GM18498 (cell line): ENCODE data around the gene LILRA1.
"Not testable (repeated sequence)": the region's sequence is repeated elsewhere in the genome, so short reads cannot be mapped to it uniquely, and the experiment has no call there.

Experiments
- ATAC-seq: cut with Tn5 transposase; IDR thresholded peaks from one replicate; pipeline ENCODE4 v1.9.1; 2021; ENCODE audit warnings: mild to moderate bottlenecking, moderate library complexity; ENCODE audit not compliant: unreplicated experiment

The LILRA1 gene

DNA sequence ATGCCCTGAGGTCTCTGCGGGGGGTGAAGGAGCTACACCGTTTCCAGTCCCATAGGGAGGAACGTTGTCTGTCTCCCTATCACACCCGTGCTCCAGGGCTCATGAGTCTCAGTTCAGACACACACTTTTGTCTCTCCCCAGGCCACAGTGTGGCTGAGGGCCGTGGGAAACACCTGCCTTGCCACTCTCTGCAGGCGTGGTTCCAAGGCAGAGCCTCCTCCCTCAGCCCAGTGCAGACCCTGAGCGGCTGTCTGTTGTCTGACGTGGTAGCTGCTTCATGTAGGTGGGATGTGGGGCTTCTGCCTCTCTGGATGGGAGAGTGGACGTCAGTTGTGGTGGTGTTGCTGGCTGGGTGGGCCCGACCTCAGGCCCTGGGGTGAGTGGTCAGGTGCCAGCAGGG is 30.8 kb downstream of the LILRA1 start:
- peak; percentile 33 for ATAC-seq

DNA sequence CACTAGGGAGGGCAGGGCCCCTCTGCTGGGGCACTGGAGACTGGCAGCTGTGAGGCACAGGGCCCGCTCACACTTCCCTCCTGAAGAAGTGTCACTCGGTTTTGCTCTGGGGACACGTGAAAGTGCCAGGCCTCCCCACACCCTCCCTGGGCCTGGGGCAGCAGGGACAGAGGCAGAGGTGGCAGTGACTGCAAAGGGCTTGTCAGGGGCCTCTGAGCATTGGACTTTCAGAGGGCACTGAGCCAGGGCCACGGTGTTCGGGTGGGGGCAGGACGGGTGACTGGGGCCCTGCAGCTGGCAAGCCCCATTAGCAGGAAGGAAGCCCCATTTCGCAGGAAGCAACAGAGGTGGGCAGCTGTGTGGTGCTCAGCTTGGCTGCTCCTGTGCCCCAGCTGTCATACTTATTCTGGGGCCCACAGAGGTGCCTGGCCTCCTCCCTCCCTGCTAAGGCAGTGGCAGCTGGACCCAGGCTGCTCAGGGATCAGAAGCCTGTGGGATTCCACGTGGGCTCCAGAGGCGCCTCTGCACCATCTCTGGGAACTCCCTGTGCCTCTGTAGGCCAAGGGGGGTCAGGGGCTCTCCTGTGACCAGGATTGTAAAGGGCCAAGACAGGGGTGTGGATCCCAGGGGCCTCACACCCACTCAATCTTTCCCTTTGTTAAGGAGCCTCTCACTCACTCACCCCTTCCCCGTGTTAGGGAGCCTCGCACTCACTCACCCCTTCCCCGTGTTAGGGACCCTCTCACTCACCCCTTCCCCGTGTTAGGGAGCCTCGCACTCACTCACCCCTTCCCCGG is 31.7 kb downstream of the LILRA1 start:
- ATAC-seq: peak; percentile 52

DNA sequence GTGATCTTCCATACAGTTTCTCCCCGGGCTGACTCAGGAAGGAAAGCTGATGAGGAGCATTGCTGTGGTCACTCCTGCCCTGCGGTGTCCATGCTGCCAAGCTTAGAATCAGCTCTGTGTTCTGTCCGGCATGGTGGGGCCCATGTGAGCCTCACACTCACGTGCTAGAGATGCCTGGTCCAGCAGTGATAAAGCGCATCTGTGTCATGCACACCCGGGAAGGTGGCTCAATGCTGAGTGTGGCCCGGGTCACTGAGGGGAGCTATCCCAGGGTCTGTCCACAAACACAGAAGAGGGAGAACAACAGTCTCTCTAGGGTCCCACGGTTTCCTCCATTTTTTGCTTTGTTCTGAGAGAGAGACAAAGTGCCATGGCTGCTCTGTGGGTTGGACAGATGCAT is 33.3 kb downstream of the LILRA1 start:
- no peak for ATAC-seq

DNA sequence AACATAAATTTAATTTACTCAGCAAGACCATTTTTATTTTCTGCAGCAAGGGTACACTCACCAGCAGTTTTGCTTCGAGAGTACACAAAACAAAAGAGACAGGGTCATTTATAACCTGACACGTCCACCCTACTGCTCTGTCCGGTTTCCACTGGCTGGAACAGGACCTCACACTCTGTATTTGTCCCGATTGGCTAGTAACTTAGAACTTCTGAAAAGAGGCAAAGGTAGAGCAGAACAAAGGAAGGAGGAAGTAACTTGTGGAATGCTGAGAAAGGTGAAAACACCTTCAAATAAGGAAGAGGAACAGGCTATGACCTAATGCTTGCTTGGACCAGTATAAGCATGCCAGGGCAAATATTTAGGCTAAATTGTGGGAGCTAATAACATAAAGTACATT is 34.5 kb downstream of the LILRA1 start:
- not testable (repeated sequence) for ATAC-seq

DNA sequence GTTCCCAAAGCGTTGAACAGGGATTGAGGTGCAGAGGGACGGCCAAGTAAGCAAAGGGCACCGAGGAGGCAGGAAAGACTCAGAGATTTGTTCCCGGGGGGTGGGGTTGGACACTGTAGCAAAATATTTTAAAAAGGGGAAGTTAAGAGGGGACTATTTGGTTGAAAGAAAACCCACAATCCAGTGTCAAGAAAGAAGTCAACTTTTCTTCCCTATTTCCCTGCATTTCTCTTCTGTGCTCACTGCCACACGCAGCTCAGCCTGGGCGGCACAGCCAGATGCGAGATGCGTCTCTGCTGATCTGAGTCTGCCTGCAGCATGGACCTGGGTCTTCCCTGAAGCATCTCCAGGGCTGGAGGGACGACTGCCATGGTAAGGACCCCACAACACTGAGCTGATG is 36.8 kb downstream of the LILRA1 start, which contains the start of gene LILRB1:
Gene LILRB1, plus strand, starts transcription at position 223 of the 400 bp plus-strand sequence. CDS start 590 bp downstream, outside the sequence.
- not testable (repeated sequence) for ATAC-seq

DNA sequence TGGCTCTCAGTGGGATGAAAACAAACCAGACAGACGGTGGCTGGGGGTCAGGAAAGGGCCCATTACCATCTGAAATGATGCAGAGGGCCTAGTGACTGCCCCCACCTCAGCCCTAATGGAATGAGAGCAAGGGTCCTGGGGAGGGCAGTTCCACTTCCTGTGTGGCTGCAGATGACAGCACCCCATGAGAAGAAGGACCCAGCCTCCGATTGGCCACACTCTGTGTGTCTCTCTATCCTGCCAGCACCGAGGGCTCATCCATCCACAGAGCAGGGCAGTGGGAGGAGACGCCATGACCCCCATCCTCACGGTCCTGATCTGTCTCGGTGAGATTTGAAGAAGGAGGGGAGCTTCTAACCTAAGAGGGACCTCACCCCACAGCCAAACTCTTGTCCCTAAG is 37.4 kb downstream of the LILRA1 start:
- no peak for ATAC-seq

DNA sequence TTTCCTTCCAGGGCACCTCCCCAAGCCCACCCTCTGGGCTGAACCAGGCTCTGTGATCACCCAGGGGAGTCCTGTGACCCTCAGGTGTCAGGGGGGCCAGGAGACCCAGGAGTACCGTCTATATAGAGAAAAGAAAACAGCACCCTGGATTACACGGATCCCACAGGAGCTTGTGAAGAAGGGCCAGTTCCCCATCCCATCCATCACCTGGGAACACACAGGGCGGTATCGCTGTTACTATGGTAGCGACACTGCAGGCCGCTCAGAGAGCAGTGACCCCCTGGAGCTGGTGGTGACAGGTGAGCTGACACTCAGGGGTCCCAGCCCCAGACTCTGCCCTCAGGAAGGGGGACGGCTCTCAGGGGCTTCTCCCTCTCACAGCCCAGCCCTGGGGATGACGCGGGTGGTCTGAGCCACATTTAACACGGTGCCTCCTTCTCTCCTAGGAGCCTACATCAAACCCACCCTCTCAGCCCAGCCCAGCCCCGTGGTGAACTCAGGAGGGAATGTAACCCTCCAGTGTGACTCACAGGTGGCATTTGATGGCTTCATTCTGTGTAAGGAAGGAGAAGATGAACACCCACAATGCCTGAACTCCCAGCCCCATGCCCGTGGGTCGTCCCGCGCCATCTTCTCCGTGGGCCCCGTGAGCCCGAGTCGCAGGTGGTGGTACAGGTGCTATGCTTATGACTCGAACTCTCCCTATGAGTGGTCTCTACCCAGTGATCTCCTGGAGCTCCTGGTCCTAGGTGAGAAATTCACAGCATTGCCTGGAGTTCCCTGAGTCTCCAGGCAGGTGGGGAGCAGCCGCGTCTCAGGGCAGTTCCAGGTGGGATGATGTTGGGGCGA is 38.3 kb downstream of the LILRA1 start:
- ATAC-seq: not testable (repeated sequence)

DNA sequence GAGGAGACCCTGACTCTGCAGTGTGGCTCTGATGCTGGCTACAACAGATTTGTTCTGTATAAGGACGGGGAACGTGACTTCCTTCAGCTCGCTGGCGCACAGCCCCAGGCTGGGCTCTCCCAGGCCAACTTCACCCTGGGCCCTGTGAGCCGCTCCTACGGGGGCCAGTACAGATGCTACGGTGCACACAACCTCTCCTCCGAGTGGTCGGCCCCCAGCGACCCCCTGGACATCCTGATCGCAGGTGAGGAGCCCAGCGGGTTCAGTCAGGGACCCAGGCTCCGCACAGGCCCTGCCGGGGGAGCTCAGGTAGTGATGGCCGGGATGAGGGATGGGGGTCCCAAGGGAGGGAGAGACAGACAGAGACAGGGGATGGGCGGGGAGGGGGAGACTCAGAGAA is 39.1 kb downstream of the LILRA1 start:
- ATAC-seq: not testable (repeated sequence)

DNA sequence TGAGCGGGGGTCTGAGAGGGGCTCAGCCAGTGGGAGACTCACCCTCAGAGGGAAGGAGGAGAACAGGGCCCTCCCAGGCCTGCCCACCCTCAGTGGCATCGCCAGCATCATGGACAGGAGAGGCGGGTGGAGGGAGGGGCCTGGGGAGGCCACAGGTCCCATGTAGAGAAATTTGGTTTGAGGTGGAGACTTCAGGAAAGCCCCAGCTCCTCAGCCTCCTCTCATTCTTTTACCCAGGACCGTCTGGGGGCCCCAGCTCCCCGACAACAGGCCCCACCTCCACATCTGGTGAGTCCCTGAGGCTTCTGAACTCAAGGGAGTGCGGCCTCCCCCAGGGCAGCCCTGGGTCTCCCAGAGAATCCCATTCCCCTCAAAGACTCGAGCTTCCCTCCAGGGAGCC is 40.0 kb downstream of the LILRA1 start:
- no peak for ATAC-seq

DNA sequence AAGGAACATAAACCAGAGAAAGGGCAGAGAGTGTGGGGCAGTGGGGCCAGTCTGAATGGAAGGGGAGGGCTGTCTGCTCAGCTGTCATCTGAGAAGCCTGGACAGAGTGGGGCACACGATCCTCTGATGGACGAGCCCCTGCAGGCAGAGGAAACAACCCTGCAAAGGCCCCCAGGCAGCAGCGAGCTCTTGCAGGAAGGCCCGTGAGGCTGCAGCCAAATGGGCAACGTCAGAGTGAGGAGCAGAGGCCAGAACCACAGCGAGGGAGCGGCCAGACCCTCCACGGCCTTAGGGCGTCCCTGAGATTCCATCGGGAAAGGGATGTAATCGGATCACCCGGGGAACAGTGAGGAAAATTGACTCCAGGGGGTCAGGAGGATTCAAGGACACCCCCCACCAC is 42.6 kb downstream of the LILRA1 start:
- ATAC-seq: not testable (repeated sequence)

DNA sequence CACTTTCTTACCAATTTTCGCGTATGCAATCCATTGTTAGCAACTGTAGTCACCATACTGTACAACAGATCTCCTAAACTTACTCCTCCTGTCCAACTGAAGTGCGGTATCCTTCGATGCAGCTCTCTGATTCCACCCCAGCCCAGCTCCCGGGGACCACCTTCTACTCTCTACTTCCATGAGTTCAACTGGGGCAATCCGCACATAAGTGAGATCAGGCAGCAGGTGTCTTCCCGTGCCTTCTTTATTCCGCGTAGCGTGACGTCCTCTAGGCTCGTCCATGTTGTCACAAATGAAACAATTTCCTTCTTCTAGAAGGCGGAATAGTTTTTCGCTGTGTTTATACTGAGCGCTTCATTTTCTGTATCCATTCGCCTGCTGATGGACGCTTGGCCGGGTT is 45.3 kb downstream of the LILRA1 start:
- no peak for ATAC-seq

DNA sequence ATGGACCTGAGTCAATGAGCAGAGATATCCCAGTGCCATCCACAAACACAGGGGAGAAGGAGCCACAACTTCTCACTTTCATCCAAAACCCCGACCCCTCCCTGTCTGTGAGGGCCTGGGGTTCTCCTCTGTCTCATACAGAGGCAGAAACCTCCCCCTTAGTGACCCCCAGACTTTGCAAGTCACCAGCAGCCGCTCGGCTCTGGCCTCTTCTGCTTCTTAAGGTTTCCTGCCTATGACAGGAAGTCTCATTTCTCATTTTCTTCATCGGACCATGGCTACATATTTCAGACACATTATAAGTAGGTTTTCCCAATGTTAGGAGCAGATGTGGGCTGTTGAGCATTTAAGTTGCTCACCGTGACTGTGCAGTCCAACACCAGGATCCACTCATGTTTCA is 49.5 kb downstream of the LILRA1 start:
- not testable (repeated sequence) for ATAC-seq

DNA sequence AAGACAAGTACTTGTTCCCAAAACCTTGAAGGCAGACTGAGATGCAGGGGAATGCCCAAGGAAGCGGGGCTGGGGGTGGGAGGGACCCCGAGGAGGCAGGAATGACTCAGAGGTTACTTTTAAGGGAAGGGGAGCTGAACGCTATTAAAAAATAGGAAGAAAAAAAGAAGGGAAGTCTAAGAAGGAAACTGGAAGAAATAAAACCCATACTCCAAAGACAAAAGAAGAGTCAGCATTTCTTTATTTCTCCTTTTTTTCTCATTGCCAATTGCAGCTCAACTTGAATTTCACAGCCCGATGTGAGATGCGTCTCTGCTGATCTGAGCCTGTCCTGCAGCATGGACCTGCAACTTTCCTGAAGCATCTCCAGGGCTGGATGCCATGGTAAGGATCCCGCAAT is 50.2 kb downstream of the LILRA1 start:
- not testable (repeated sequence) for ATAC-seq

DNA sequence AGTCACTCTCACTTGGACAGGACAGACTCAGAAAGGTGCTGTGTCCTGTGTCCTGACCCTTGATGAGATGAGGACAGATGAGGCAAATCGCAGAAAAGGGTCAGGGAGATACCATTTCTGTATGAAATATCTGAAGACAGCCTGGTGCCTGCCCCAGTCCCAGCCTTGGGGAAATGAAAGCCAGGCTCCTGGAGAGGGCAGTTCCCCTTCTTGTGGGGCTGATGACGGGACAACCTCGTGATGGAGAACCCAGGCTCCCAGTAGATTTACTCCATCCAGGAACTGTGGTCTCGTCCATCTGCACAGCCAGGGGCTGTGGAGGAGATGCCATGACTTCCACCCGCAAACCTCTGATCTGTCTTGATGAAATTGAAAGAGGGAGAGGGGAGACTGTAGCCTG is 50.6 kb downstream of the LILRA1 start:
- no peak for ATAC-seq

DNA sequence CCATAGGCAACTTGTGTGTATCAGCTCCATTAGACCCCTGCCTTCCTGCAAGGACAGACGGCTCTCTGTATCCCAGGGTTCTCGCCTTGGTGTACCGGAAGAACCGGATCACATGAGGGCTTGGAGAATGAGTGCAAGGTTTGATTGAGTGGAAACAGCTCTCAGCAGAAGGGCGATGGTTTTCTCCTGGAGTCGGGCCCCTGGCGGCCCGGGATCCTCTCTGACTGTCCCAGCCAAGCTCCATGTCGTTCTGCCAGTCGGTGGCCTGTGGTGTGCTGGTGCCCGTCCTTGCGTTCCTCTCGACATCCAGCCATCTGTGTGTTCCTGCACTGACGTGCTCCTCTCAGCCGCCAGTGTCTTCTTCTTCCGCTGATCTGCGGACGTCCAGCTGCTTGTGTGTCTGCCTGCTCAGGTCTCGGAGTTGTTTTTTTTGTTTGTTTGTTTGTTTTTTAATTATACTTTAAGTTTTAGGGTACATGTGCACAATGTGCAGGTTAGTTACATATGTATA is 53.0 kb downstream of the LILRA1 start:
- no peak for ATAC-seq

DNA sequence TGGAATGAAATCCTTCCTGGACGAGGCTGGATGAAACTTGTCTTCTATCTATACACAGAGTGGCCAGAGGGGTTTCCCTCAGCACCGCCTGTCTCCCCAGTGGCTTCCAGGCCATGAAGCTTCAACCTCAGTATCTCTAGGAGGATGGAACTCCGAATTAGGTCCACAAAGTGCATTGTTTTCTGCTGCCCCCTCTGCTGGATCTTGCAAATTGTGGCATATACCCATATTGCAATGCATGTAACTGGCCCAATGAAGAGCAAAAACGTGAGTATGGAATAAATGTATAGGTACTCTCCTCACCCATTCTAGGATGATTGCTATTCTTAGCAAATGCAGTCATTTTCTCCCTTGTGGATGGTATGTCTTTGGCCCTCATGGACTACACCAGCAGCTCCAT is 54.7 kb downstream of the LILRA1 start:
- ATAC-seq: no peak

DNA sequence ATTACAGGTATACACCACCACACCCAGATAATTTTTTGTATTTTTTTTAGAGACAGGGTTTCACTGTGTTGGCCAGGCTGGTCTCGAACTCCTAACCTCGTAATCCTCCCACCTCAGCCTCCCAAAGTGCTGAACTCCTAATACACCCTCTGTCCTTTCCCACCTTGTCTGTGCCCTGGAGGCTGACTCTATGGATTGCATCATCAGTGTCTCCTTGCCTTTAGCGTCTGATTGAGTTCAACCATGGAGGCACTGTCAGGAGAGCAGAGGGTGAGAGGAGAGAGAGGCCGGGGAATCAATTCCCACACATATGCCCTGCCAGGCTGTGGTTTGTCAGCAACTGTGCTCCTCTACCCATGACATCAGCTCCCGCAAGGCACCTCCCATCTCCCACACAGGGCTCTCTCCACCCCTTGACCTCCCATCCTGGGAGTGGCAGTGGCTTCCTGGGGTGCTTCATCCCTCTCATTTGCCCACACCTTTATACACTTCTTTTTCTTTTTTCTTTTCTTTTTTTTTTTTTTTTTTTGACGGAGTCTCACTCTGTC is 56.8 kb downstream of the LILRA1 start:
- ATAC-seq: no peak
